Uterus (tissue), 4 donors: ENCODE data around the gene GALNT4. TPM values are rescaled to one million over a fixed set of nuclear protein-coding genes. Genes with fewer than 3 reads are reported as not detected.

Experiments
- DNase-seq, 2 donors: peaks; one replicate each; pipeline ENCODE4 v3.0.0-alpha.2; 2019 to 2020
- H3K27ac ChIP-seq, 2 donors: fragments of 200-600 bp; sonication (generic); 1 replicate in 1 of 2; 2 replicates in 1 of 2; pipeline ENCODE4 v1.5.1; 2016 to 2018
- H3K27me3 ChIP-seq, 2 donors: fragments of 200-600 bp; sonication (generic); one replicate each; pipeline ENCODE4 v1.5.1; 2018 to 2019; ENCODE audit warnings: control low read depth in 1 of 2
- H3K36me3 ChIP-seq, 2 donors: fragments of 200-600 bp; sonication (generic); one replicate each; pipeline ENCODE4 v1.5.1; 2019; ENCODE audit warnings: control low read depth in 1 of 2
- H3K4me1 ChIP-seq, 2 donors: fragments of 200-600 bp; sonication (generic); one replicate each; pipeline ENCODE4 v1.5.1; 2018 to 2019; ENCODE audit warnings: control low read depth in 1 of 2
- H3K4me3 ChIP-seq, 2 donors: fragments of 200-600 bp; sonication (generic); 1 replicate in 1 of 2; 2 replicates in 1 of 2; pipeline ENCODE4 v1.5.1; 2018 to 2019; ENCODE audit warnings: mild to moderate bottlenecking in 1 of 2
- H3K9me3 ChIP-seq, 2 donors: fragments of 200-600 bp; sonication (generic); one replicate each; pipeline ENCODE4 v1.5.1; 2019; ENCODE audit warnings: control low read depth in 1 of 2
- POLR2A ChIP-seq, 2 donors: fragments of 450-650 bp; IDR thresholded peaks; one replicate each; pipeline ENCODE4 v1.6.1; 2016; ENCODE audit warnings: antibody characterized with exemption in 2 of 2, mild to moderate bottlenecking in 1 of 2, moderate library complexity in 1 of 2
- intact Hi-C: fragments of 100-400 bp; cut with DNase I; formaldehyde crosslinking; loops from one replicate; pipeline ENCODE4 v1.15.1; 2023; ENCODE audit warnings: low total_unique reads
- small RNA-seq: library from RNA; depleted of rRNA; stranded (forward); fragments of <200 nt; gene quantifications from one replicate; pipeline ENCODE3, GENCODE V24; 2016
- total RNA-seq, 4 donors: library from RNA; depleted of rRNA in 3 of 4; stranded (reverse); fragments of >200 nt in 3 of 4; gene quantifications; one replicate each; pipeline versions ENCODE4 v1.1.0 to v1.2.4, GENCODE V29; 2014 to 2023
- TF ChIP-seq, protein P1 (sequence below), 4 experiments: fragments of 200-600 bp in 2 of 4; fragments of 450-650 bp in 2 of 4; sonication (generic) in 2 of 4; IDR thresholded peaks; one replicate each; pipeline ENCODE4 v1.5.1; 2016 to 2019; ENCODE audit warnings: antibody characterized with exemption in 4 of 4, mild to moderate bottlenecking in 2 of 4, moderate library complexity in 1 of 4
- donor health status: DM: yes; HTN: yes; CAD: no.

Gene GALNT4
- total RNA-seq, 4 donors from 2014 or later, result 1.5 to 27.0 (median 3.7) TPM

DNA sequence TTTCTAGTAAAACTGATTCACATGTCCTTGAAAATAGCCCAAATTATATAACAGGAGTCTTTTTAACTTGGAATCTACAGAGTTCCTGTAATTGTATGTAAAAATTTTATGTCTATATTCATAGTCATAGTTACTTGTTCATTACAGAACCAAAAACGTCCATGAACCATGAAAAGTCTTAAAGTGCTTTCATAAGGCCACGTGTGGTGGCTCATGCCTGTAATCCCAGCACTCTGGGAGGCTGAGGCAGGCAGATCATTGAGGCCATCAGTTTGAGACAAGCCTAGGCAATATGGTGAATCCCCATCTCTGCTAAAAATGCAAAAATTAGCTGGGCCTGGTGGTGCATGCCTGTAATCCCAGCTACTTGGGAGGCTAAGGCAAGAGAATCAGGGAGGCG is 48.4 kb downstream of the GALNT4 start:
- Histone ChIP-seq H3K27me3 (no peaks in the 10 kb centered on the region), H3K27ac (no peak overlapping the region), H3K4me3 (no peak overlapping the region), H3K36me3 (no peaks in the 10 kb centered on the region), H3K9me3 (no peaks in the 10 kb centered on the region), H3K4me1 (no peaks in the 10 kb centered on the region)
- intact Hi-C loops, result no loop called here
- TF ChIP-seq, protein P1, sequence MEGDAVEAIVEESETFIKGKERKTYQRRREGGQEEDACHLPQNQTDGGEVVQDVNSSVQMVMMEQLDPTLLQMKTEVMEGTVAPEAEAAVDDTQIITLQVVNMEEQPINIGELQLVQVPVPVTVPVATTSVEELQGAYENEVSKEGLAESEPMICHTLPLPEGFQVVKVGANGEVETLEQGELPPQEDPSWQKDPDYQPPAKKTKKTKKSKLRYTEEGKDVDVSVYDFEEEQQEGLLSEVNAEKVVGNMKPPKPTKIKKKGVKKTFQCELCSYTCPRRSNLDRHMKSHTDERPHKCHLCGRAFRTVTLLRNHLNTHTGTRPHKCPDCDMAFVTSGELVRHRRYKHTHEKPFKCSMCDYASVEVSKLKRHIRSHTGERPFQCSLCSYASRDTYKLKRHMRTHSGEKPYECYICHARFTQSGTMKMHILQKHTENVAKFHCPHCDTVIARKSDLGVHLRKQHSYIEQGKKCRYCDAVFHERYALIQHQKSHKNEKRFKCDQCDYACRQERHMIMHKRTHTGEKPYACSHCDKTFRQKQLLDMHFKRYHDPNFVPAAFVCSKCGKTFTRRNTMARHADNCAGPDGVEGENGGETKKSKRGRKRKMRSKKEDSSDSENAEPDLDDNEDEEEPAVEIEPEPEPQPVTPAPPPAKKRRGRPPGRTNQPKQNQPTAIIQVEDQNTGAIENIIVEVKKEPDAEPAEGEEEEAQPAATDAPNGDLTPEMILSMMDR (IDR thresholded peaks at IDR 0.05), result no peak
- no peak for TF ChIP-seq POLR2A (IDR thresholded peaks at IDR 0.05)
- no peak for DNase-seq

DNA sequence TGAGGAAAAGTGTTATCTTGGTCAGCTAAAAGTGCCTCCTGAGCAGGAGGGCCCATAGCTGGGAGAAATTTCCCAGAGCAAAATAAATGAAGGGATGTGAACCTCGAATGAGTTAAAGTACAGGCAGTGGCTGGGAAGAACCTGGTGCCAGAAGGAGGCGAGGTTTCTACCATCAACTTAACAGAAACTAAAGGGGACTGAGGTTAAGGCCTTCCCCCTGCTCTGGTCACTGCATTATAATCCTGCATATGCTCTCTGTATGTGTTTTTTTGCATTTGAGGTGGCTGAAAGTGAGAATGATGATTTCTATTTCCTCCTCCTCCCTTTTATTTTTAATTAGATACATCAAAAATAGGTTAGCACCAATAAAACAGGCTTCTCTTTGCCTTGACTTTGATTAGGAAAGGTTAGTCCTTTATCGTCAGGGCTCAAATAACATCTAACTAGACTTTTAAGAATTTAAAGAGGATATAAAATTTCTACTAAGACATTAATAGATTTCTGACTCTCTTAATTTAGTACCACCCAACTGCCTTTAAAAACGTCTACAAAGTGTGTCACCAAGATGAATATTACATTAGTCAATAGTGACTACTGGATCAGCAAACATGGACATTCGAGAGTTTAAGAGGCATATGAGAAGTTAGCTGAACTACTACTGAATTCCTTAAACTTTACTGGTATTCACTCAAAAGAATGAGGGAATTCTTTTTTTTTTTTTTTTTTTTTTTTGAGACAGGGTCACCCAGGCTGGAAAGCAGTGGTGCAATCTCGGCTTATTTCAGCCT is 49.2 kb downstream of the GALNT4 start:
- Histone ChIP-seq H3K4me1 (no peaks in the 10 kb centered on the region), H3K27me3 (no peaks in the 10 kb centered on the region), H3K4me3 (no peak overlapping the region), H3K27ac (no peak overlapping the region), H3K36me3 (no peaks in the 10 kb centered on the region), H3K9me3 (no peaks in the 10 kb centered on the region)
- DNase-seq, result no peak
- intact Hi-C loops, result no loop called here
- TF ChIP-seq, protein P1 (IDR thresholded peaks at IDR 0.05), result no peak
- no peak for TF ChIP-seq POLR2A (IDR thresholded peaks at IDR 0.05)

DNA sequence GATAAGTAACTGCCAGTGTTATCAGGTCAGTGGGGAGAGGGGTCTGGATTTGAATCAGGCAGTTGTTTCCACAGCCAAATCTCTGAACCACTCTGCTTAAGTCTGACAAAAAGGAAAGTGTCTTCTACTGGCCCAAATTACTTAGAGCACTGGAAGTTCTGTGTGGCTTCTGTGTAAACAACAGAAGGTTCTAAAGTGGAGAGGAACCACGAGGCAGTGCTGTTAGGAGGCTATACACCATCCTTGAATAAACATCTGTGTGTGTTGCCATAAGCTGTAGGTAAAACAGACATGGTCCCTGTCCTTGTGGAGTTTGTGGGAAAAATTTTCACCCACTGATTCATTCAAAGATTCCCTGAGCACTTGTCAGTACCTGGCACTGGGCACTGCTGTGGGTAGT is 50.0 kb downstream of the GALNT4 start:
- Histone ChIP-seq H3K27me3 (no peaks in the 10 kb centered on the region), H3K4me1 (no peaks in the 10 kb centered on the region), H3K4me3 (no peak overlapping the region), H3K9me3 (no peaks in the 10 kb centered on the region), H3K36me3 (no peaks in the 10 kb centered on the region), H3K27ac (no peak overlapping the region)
- TF ChIP-seq, protein P1 (IDR thresholded peaks at IDR 0.05), result no peak
- TF ChIP-seq POLR2A (IDR thresholded peaks at IDR 0.05), result no peak
- intact Hi-C loops, result no loop called here
- no peak for DNase-seq

Small RNA genes within 50 kb of the gene (small RNA-seq; reads per million reads assigned to genes)
- gene AC025034.2, result not detected
- gene POC1B-GALNT4, result not detected

Other genes starting within 250 kb of the GALNT4 start
- gene DUSP6, start 172.3 kb downstream of the GALNT4 start, total RNA-seq, result 100 to 1,000 TPM in 1 of 4 donors, 10 to 100 TPM in 3; 28.7 to 103 (median 77.6) TPM
- 10 to 100 TPM in 3 of 4 donors, 1 to 10 TPM in 1; 9.7 to 36.8 (median 30.5) TPM for gene POC1B, start 1.3 kb upstream of the GALNT4 start, total RNA-seq
- gene ATP2B1, start 184.0 kb upstream of the GALNT4 start, total RNA-seq, result 100 to 1,000 TPM in 1 of 4 donors, 10 to 100 TPM in 3; 16.7 to 172 (median 48.6) TPM